ENCODE results near the gene EPB41L2.

EPB41L2 gene

GRCh38 chr6:131061041-131061750 lies 1.8 kb downstream of the EPB41L2 start:
- no peak for FAIRE-seq

- FAIRE-seq, result no peak
These were observed 2.7 kb downstream of the EPB41L2 start for GRCh38 chr6:131060311-131060710.

- no peak for FAIRE-seq
These were observed 3.6 kb downstream of the EPB41L2 start for GRCh38 chr6:131059486-131059885.

- FAIRE-seq, result no peak
These were observed 4.8 kb downstream of the EPB41L2 start for GRCh38 chr6:131058236-131058635.

GRCh38 chr6:131054392-131055250 lies 8.4 kb downstream of the EPB41L2 start:
- no peak for FAIRE-seq

GRCh38 chr6:131053546-131054240 lies 9.4 kb downstream of the EPB41L2 start:
- FAIRE-seq, result no peak

DNA sequence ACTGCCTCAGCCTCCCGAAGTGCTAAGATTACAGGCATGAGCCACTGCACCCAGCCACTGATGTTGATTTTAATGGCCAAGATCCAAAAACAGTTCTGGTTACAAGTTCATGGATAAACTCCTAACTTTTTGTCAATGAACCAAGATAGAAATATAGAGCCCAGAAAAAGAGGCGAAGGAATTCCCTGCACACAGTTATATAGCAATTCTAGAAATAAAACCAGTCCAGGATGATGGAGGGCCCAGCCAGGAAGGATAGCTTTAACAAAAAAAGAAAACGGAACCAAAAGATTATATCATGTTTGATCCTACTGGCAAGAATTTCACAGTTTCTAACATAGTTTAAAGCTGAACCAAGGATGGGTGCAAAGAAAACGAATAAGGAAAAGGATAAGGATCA lies 10.9 kb downstream of the EPB41L2 start:
- no peak for FAIRE-seq

DNA sequence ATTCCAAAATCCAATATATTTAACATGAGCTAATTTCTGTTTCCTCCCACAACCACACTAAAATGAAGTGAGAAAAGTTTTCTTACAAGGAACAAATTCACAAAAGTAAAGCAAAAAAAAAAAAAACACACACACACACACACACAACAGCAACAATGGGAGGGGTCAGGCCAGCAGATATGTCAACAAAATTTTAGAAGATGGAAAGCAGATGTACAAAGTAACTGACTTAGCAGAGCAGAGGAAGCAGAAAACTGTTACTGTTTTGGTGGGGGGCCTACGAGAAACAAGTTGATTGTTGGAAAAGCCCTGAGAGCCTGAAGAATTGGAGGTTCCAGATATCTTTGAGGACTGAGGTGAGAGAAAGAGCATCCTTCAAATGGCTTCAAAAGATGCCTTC lies 11.7 kb downstream of the EPB41L2 start:
- FAIRE-seq, result no peak

DNA sequence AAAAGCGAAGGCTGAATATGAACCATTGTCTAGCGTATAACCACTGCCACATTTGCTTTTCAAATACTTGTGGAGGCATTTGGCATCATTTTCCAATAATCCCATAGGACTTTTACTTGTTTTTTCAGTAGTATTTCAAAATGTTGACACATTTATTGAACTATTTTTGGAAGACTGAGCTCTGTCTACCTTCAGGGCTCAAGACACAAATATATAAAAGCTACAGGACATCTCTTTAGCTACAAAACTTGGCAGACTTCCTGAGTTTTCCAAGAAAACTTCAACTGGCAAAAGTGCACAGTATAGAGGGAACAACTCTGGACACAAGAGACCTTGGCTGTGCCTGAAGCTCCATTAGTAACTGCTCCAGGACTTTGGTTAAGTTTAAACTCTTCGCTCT lies 13.4 kb downstream of the EPB41L2 start:
- no peak for FAIRE-seq

DNA sequence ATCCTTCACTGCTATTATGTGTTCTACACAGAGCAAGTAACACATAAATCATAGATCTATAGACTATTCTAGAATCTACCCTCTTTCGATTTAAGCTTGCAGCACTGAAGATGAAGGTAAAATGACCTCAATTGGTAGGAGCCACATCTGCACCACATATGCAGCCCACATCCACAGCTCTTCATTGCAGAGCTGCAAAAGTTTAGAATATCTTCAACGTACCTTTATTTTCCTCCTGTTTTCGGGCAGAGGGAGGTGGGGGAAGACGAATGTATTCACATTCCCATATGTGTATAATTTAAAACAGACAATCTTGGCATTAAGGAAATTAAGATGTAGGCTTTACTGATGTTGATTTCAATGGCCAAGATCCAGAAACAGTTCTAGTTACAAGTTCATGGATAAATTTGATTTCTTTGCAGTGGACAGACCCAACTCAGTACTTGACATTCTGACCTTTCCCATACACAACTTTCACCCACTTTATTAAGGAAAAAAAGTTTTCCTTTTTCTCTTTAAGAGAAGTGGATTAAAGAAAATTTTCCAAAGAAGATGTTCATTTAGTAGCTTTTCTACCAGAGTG lies 14.0 kb downstream of the EPB41L2 start:
- no peak for FAIRE-seq

- no peak for FAIRE-seq
These were observed 14.6 kb downstream of the EPB41L2 start for GRCh38 chr6:131048459-131048858.

- no peak for FAIRE-seq
These were observed 17.9 kb downstream of the EPB41L2 start for GRCh38 chr6:131045139-131045538.

DNA sequence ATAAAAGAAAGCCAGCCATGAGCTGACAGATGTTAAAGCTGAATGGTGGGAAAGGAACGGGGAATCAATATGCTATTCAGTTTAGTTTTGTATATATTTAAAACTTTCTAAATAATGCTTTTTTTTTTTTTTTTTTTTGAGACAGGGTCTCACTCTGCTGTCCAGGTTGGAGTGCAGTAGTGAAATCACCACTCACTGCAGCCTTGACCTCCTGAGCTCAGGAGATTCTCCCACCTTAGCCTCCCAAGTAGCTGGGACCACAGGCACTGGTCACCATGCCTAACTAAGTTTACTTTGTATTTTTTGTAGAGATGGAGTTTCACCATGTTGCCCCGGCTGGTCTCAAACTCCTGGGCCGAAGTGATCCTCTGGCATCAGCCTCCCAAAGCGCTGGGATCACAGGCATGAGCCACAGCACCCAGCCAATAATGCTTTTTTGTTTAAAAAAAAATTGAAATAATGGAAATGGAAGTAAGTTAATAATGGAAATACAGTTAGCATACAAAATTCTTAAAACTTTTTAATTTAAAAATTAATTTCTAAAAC lies 19.1 kb downstream of the EPB41L2 start:
- no peak for FAIRE-seq

DNA sequence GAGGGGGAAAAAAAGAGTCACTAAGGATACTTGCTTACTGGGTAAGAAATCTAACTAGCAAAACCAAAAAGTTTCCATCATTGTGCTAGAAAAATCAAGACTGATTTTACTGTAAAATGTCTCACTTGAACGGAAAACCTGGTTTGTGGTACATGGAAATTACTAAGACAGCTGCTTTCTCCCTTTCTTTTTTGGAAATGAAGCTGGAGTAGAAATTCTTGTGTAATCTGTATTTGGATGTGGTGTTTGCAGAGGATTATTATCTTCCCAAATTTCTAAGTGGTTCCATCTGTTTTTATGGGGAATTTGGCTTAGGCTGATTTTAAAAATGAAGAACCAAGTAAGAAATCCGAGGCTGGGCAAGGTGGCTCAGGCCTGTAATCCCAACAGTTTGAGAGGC lies 20.4 kb downstream of the EPB41L2 start:
- FAIRE-seq, result no peak

DNA sequence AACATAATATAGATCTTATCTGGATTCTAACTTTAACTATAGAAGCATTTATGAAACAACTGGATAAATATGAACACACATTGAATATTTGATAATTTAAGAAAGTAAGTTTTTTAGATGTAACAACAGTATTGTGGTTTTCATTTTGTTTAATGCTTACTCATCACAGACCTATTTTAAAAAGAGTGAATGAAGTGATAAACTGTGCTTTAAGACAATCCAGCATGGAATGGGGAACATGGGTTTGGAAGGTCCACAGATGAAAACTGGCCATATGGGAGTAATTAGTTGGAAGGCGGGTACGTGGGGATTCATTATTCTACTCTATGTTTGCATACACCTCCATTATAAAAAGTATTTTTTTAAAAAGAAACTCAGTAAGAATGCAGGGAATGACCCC lies 21.2 kb downstream of the EPB41L2 start:
- FAIRE-seq, result no peak

- FAIRE-seq, result no peak
These were observed 22.2 kb downstream of the EPB41L2 start for GRCh38 chr6:131040866-131041265.

GRCh38 chr6:131039345-131039680 lies 23.7 kb downstream of the EPB41L2 start:
- no peak for FAIRE-seq

DNA sequence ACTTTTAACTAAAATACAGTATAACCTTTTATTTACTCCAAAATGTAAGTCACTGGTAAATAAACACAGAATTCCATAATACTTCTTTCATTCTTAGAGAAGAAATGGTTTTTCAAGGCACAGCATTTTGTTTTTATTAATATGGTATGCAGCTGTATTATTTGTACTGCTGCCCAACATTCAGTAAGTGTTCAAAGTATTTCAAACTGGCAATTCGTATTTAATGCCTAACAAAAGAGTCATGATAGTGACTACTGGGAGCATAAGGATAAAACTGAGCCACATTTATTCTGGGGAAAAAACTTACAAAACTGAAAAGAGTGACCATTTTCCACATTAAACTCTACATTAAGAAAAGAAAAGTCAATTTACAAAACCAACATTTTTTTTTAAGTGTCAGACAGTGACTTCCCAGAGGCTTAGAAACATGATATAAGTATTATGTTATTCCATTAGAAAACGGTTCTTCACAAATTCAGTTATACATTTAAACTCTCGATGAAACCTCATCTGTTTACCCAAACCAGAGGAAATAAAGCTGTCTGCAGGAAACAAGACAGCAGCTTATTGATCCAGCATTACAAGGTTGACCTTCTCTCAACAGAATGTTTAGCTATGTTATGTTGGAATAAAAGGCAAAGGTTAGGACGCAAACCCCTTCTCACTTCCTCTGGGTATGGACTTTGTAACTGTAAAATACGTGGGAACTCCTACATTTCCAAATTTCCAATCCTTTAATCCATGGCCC lies 24.3 kb downstream of the EPB41L2 start:
- no peak for FAIRE-seq

DNA sequence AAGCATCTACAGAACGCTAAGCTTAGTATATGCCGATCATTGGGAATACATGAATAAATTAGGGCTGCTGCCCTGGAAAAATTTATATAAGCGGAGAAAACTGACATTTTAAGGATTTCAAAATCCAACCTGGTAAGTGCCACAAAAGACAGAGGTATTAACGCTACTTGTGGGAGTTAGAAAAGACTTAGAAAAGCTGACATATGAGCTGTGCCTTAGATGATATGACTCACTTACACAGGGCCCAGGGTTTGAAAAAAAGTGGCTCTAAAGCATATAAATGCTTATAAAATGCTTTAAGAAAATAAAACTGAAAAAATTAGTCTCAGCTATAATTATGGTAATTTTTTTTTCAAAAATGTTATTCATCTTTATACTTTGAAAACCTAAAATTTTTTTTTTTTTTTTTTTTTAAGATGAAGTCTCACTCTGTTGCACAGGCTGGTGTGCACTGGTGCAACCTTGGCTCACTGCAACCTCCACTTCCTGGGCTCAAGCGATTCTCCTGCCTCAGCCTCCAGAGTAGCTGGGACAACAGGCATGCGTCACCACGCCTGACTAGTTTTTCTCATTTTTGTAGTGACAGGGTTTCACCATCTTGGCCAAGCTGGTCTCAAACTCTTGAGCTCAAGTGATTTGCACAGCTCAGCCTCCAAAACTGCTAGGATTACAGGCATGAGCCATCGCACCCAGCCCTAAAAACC lies 25.7 kb downstream of the EPB41L2 start:
- FAIRE-seq, result no peak

DNA sequence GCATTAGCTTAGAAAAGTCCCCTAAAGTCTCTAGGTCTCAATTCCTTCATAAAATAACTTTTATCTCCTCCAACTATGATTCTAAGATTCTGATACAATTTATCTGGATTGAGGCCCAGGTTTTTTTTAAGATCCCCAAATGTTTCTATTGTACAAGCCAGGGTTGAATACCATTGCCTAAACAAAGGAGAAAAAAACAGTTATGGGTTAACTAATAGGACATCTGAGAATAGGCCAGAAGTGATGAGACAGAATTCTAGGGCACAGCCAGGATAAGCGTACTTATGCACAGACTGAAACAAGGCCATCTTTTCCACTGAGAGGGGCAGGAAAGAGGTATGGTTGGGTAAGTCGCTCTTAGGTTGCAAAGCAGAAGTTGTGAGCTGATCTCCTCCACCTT lies 26.4 kb downstream of the EPB41L2 start:
- FAIRE-seq, result no peak

GRCh38 chr6:131036143-131036542 lies 26.9 kb downstream of the EPB41L2 start:
- no peak for FAIRE-seq

DNA sequence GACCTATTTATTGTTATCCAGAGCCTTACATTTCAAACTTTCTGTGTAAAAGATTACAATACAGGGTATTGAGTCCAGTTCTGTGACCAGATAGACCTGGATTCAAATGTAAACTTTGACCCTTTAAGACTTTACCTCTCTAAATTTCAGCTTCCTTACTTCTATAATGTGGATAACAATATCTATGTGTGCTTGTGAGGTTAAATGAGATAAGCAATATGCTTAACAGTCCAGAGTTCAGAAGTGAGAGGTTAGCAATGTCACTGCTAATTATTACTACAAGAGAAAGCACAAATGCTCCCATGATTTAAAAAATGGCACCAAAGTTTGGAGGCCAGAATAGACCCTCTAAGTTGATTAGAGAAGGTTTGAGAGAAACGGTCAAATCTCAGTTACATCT lies 27.5 kb downstream of the EPB41L2 start:
- no peak for FAIRE-seq

Measured in islet of Langerhans (tissue), 1 donor.